ENCODE measurements around the gene COL4A3.
A peak's percentile ranks its signal among the peaks of the same experiment; 100 is the strongest.
"Not testable (repeated sequence)": the region's sequence is repeated elsewhere in the genome, so short reads cannot be mapped to it uniquely, and the experiment has no call there.

COL4A3 gene

DNA sequence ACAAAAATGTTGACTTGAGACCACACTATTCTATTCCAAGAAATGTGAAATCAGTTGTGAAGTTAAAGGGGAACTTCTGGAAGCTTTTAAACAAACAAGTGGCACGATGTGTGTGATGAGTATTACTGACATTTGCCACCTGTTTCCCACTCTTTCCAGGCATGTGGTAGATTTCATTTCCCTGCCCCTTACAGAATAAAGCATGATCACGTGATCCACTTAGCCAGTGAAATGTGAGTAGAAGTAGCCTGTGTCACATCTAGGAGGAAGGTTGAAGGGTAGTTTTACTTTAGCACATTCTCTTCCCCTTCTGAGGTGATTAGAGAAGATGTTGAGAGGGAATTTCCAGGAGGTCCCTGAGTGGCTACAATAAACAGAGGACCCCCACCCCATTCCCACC is 4.3 kb upstream of the COL4A3 start:
- no peak for DNase-seq

- no peak for DNase-seq
Observed at GRCh38 chr2:227161947-227162346, 2.5 kb upstream of the COL4A3 start.

DNA sequence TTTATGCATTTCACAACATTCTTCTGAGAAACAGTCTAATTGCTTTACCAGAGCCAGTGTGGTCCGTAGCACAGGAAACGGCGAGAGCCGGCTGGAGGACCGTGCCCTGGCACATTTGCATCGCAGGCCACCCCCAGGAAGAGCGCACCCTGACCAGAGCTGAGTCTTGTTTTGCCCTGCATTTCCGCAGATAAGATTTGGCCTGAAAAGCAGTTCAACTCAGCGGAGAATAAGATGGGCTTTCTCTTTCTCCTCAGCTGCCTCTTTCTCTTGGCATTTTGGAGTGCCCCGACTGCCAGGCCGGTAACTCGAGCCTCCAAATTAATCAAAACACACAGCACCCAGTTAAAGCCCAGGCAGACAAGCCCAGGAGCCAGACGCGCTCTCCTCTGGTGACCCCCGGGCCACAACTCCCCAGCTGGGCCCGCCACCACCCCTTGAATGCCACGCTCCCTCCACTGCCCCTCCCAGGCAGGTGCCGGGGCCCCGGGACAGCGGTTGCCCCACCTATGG is 883 bp upstream of the COL4A3 start:
- DNase-seq = no peak

- DNase-seq = peak; percentile 56
Observed at GRCh38 chr2:227164763-227165291, 403 bp downstream of the COL4A3 start.

DNA sequence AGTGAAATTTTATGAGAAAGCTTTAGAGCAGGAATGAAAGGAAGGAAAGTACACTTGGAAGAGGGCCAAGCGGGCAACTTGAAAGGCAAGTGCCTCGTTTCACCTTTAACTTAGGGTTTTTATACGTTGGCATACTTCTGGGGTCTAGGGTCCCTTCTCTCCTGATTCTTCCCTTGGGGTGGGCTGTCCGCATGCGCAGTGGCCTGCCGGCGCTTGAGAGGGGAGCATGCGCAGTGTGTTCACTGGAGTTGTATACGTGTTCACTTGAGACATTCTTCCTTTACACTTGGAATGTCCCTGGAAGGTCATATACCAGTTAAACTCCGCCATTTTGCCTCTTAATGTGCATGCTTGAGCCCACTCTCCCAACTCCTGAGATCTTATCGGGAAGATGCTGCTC is 7.4 kb downstream of the COL4A3 start:
- DNase-seq = not testable (repeated sequence)

GRCh38 chr2:227177592-227178336 is 13.3 kb downstream of the COL4A3 start:
- DNase-seq = no peak

- no peak for DNase-seq
Observed at GRCh38 chr2:227179988-227180685, 15.7 kb downstream of the COL4A3 start.

DNA sequence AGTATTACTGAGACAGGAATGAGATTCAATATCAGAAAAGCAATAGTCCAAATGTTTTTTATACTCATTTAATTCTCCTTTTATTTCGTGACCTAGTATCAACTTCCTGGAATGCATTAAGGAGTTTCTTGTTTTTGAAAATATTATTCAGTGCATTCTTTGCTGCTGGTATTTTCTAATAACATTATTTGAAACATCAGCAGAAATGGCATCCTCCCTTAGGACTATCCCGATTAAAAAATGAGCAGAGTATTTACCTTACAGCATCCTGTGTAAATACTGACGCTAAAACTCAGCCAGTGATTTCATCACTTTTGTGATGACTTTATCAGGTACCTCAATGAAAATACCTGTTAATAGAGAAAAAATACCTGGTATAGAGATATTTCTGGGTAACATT is 16.3 kb downstream of the COL4A3 start:
- DNase-seq = no peak

DNA sequence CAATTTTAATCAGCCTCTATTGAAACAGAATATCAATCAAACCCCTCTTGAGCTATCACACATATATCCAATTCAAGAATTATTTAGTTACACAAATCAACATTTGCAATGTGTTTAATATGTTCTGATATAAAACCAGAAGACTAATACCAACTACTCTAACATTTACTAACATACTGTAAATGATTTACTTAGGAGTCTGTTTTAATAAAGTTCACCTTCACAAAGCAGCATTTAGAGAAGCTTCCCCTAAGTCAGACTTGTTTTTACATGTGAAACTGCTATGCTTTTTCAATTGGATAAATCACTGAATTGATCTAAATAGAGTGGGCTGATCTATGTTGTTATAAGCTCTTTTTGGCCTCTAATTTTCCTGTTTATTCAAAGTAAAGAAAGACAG is 18.3 kb downstream of the COL4A3 start:
- no peak for DNase-seq

DNA sequence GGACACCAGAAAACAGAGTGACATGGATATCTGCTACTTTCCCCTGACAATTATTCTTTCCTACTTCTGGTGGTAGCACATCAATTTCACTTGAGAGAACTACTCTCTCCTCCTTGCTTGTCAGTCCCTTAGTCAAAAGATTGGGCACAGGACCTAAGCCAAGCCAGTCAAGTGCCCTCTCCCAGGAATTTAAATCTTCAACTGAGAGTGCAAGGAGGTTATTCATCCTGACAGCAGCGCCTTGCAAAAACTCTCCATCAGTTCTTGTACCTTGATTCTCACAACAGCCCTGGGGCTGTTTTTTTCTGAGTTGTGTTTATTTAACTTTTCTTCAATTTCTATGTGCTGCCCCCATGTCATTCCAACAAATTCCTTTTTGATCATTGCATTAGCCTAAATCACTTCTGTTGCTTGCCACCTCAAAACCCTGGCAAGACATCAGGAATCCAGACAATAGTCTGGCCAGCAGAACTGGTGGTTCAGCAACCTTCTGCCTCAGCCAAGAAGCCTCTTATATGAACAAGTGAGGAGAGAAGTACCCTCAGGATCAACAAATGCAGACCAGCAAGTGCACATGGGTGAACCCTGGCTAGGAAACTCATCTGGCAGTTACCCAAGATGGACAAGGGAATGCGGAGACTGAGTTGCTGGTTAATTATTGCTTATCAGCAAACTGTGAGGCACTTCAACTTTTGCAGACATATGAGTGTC is 19.4 kb downstream of the COL4A3 start:
- no peak for DNase-seq

GRCh38 chr2:227185615-227186232 is 21.3 kb downstream of the COL4A3 start:
- DNase-seq = no peak

DNA sequence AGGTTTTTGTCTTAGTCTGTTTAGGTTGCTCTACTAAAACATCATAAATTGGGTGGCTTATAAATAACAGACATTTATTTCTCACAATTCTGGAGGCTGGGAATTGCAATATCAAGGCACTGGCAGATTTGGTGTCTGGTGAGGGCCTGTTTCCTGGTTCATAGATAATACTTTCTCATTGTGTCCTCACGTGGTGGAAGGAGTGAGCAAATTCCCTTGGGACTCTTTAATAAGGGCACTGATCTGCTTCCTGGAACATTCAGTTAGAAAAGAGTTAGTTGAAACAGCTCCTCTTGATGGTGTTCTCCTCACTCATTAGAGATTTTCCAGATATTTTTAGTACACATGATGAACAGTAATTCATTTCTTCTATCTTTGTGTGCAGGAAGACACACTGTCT is 22.3 kb downstream of the COL4A3 start:
- no peak for DNase-seq

DNA sequence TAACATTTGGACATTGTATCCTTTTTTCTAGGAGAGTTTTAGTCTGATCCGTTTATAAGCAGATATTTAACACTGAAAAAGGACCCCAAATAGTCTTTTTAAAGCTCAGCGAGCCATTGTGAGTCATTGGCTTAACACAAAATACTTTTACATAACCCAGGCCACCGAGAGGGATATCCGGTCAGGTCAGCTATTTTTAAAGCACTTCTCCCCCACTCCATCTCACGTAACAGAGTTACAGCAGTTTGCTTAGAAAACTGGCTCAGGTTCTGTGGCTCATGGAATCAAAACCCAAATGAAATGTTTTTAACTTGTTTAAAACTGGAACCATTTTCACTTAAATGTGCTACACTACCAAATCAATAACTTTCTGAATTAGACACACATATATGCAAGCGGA is 23.9 kb downstream of the COL4A3 start:
- no peak for DNase-seq

GRCh38 chr2:227191367-227191766 is 26.9 kb downstream of the COL4A3 start:
- DNase-seq = no peak

GRCh38 chr2:227192491-227192890 is 28.1 kb downstream of the COL4A3 start:
- no peak for DNase-seq

- no peak for DNase-seq
Observed at GRCh38 chr2:227194219-227194618, 29.8 kb downstream of the COL4A3 start.

DNA sequence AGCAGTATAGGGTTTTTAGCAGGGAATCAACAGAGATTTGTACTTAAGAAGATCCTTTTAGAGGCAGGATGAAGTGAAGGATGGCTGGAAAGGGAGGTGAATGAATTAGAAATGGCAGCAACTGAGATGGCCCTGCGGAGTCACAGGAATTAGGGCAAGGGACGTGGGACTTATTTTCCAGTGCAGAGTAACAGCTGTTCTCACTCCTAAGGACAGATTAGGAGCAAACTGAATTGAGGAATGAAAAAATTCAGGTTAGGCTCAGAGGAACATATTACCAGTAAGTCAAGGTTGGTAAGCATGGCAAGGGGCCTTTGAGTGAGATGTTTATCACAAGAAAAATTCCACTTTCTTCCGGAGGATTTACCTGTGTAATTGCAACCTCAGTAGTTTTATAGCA is 34.4 kb downstream of the COL4A3 start:
- DNase-seq = no peak

GRCh38 chr2:227201771-227202170 is 37.3 kb downstream of the COL4A3 start:
- DNase-seq = no peak

GRCh38 chr2:227204452-227204851 is 40.0 kb downstream of the COL4A3 start:
- DNase-seq = no peak

DNA sequence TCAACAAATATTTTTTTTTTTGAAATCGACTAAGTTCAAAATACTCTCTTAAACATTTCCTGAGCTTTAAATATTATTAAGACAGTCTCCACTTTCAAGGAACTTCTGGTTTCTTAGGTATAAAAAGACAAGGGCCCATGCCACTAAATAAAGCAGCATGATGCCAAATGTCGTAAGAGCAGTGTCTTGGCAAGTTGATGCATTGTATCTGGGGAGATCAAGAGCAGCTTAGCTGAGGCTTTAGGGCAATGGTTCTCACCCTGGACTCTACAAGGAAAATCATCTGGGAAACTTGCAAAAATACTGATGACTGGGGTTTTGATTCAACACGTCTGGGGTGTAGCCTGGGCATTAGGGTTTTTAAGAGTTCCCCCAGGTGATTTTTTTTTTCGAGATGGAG is 41.3 kb downstream of the COL4A3 start:
- no peak for DNase-seq

DNA sequence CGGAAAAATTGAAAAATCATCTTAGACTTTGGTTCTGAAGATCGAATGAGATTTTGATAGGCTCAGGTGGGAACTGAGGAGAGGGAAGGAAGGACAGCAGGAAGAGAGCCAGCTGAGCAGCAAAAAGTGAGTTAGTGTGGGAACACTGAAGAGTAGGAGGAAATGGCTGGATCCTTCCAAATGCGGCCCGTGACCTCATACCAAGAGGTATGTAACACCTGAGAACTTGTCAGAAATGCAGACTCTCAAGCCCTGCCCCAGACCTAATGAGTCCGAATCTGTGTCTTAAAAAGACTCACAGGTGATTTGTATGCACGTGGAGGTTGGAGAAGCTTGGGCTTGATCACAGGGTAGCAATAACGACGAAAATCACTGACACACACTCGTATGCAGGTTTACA is 42.0 kb downstream of the COL4A3 start:
- no peak for DNase-seq

DNA sequence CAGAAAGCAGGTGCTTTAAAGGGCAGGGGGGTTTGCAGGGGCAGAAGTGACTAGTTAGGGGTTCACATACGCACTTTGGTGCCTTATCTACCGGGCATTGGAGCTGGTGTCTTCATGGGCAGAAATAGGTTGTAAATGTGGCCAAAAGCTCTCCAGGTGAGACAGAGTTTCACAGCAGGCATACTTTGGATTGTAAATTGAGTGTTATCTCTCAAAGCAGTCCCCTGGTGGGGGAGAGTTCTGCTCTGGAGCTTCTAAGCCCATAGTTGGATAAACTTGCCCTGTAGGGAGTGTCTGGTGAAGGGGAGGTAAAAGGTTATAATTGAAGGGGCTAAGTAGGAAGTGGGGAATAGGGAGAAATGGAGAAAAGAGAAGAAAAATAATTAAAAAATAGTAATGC is 43.1 kb downstream of the COL4A3 start:
- no peak for DNase-seq

DNA sequence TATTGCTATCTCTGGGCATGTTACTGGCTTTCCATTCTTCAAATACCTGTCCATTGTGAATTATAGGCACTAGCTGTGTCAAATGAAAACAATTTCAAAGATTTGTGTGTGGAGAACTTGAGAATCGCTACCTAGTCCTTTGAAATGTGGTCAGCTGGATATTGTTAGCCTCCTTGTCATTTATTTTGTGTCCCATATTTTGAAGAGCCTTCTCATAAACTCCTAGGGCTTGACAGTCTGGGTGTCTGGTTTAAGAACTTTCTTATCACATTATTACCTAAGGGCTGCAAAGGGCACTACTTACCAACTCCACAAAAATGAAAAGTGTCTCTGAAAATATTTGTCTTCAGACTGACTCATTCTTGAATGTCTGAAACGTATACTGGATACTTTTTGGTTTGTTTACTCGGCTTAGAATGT is 50.2 kb downstream of the COL4A3 start:
- no peak for DNase-seq

Measured in activated CD8-positive, alpha-beta memory T cell treated with anti-CD3 and anti-CD28 coated beads, Interleukin-2, amount 50 U/mL, for 48 hours (primary cell).